ENCODE results near the gene ITGA5. TPM values are rescaled to one million over a fixed set of nuclear protein-coding genes. Genes with fewer than 3 reads are reported as not detected.
A peak's percentile ranks its signal among the peaks of the same experiment; 100 is the strongest.

Gene ITGA5
- total RNA-seq, 6 experiments from 2014 or later = 261 to 355 (median 329) TPM

- TF ChIP-seq, protein P1, sequence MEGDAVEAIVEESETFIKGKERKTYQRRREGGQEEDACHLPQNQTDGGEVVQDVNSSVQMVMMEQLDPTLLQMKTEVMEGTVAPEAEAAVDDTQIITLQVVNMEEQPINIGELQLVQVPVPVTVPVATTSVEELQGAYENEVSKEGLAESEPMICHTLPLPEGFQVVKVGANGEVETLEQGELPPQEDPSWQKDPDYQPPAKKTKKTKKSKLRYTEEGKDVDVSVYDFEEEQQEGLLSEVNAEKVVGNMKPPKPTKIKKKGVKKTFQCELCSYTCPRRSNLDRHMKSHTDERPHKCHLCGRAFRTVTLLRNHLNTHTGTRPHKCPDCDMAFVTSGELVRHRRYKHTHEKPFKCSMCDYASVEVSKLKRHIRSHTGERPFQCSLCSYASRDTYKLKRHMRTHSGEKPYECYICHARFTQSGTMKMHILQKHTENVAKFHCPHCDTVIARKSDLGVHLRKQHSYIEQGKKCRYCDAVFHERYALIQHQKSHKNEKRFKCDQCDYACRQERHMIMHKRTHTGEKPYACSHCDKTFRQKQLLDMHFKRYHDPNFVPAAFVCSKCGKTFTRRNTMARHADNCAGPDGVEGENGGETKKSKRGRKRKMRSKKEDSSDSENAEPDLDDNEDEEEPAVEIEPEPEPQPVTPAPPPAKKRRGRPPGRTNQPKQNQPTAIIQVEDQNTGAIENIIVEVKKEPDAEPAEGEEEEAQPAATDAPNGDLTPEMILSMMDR (IDR thresholded peaks at IDR 0.05) = peak; percentile 29; the same call in 1 of the 2 replicates
- H3K27me3 Mint-ChIP-seq (ENCODE audit: insufficient read depth) = peaks cover 2% of the 10 kb centered on the region
- H3K4me1 Mint-ChIP-seq (ENCODE audit: low read depth) = peaks cover 79% of the 10 kb centered on the region
- DNase-seq = peak; percentile 31
- no peaks in the 10 kb centered on the region for H3K9me3 Mint-ChIP-seq
- peaks cover 18% of the 10 kb centered on the region for H3K36me3 Mint-ChIP-seq (ENCODE audit: low read depth)
- H3K4me3 Mint-ChIP-seq = peak overlapping the region; percentile 98
- H3K27ac Mint-ChIP-seq = peak overlapping the region; percentile 34
These were observed 3.7 kb downstream of the ITGA5 start for GRCh38 chr12:54415221-54415929.

DNA sequence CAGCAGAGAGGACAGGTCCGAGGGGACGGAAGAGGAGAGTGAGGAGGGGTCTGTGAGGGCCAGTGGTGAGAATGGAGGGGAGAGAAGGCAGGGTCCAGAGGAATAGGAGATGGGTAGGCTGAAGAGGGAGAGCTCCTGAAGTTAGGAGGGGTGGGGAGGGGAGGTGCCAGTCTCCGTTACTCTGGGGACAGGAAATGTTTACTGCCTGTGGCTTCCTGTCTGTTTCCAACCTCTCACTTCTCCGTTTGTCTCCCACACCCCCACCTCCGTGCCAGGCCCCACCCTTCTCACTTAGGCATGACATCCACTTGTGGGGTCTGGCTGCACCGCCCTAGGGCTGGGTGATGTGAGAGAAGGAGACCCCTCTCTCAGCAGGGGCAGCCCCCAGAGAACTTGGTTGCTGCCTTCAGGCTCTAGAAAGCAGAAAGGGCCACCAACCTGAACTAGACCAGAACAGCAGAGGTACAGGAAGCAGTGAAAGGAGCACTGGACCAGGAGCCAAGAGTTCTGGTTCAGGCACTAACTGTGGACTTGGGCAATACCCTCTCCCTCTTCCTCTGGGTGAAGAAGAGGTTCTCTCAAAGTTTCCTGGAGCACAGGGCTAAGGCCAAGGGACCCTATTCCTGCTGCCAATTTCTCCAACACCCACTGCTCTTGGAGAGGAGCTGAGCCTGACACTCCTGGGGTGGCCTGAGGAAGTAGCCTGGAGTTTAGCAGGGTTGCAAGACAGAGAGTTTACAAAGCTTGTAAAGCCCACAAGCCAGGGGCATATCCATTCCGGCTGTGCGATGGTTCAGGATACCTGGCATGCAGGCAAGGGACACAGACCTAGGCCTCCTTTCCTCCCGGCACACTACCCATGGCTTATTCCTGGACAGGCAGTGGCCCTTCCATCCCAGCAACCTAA, 5.5 kb downstream of the ITGA5 start:
- Mint-ChIP-seq H3K27ac (peak overlapping the region; percentile 96), H3K27me3 (ENCODE audit: insufficient read depth) (peaks cover 2% of the 10 kb centered on the region), H3K36me3 (ENCODE audit: low read depth) (peaks cover 21% of the 10 kb centered on the region), H3K4me3 (peak overlapping the region; percentile 55), H3K9me3 (no peaks in the 10 kb centered on the region), H3K4me1 (ENCODE audit: low read depth) (peaks cover 68% of the 10 kb centered on the region)
- peak; percentile 42 for DNase-seq
- TF ChIP-seq, protein P1 (IDR thresholded peaks at IDR 0.05) = no peak

DNA sequence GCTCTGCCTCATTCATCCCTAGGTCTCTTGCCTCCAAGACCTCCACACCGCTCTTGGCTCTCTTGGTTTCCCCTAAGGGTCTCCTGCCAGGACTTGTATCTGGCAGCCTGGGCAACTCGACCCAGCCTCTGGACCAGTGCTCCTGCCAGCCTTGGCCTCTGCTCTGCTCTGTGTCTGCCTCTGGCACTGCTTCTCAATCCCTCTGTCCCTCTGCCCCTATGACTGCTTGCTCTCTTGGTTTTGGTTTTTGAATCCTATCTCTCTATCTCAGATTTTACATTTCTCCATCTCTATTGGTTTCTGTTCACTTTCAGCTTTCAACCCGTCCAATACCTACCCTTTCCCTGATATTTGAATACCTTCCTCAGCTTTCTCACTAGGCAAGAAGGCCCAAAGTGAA, 6.3 kb downstream of the ITGA5 start:
- H3K9me3 Mint-ChIP-seq = no peaks in the 10 kb centered on the region
- no peak for DNase-seq
- peak overlapping the region; percentile 96 for H3K27ac Mint-ChIP-seq
- H3K4me3 Mint-ChIP-seq = peak overlapping the region; percentile 55
- TF ChIP-seq, protein P1 (IDR thresholded peaks at IDR 0.05) = no peak
- H3K4me1 Mint-ChIP-seq (ENCODE audit: low read depth) = peaks cover 74% of the 10 kb centered on the region
- H3K27me3 Mint-ChIP-seq (ENCODE audit: insufficient read depth) = no peaks in the 10 kb centered on the region; the same call in 1 of the 2 replicates
- peaks cover 18% of the 10 kb centered on the region for H3K36me3 Mint-ChIP-seq (ENCODE audit: low read depth)

DNA sequence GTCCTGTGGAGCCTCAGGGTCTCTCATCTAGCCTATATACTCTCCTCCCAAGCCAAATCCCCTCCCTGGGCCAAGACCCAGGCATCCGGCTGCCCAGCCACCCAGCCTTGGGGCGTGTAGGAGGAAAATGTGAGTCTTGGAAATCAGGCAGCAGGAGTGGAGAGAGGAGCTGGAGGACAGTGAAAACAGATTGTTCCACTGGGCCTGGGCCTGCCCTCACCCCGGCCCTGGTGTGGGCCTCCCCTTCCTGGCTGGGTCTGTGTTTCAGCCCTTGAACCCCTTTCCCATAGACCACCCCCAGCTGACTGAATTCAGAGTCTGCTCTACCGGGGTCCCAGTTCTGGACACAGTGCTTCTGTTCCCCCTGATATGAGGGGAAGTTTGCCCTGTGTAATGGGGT, 6.7 kb downstream of the ITGA5 start:
- H3K27ac Mint-ChIP-seq = peak overlapping the region; percentile 96
- H3K36me3 Mint-ChIP-seq (ENCODE audit: low read depth) = peaks cover 19% of the 10 kb centered on the region
- H3K27me3 Mint-ChIP-seq (ENCODE audit: insufficient read depth) = no peaks in the 10 kb centered on the region; the same call in 1 of the 2 replicates
- TF ChIP-seq, protein P1 (IDR thresholded peaks at IDR 0.05) = no peak
- peaks cover 75% of the 10 kb centered on the region for H3K4me1 Mint-ChIP-seq (ENCODE audit: low read depth)
- H3K9me3 Mint-ChIP-seq = no peaks in the 10 kb centered on the region
- no peak for DNase-seq
- peak overlapping the region; percentile 55 for H3K4me3 Mint-ChIP-seq

- Mint-ChIP-seq H3K9me3 (no peaks in the 10 kb centered on the region), H3K27me3 (ENCODE audit: insufficient read depth) (no peaks in the 10 kb centered on the region; the same call in 1 of the 2 replicates), H3K4me3 (peak overlapping the region; percentile 46), H3K36me3 (ENCODE audit: low read depth) (peaks cover 26% of the 10 kb centered on the region), H3K4me1 (ENCODE audit: low read depth) (peaks cover 75% of the 10 kb centered on the region), H3K27ac (peak overlapping the region; percentile 96)
- TF ChIP-seq, protein P1 (IDR thresholded peaks at IDR 0.05) = no peak
- peak; percentile 99 for DNase-seq
These were observed 7.5 kb downstream of the ITGA5 start for GRCh38 chr12:54411391-54412241.
